ENCODE results near the gene ABLIM3. TPM values are rescaled to one million over a fixed set of nuclear protein-coding genes. Genes with fewer than 3 reads are reported as not detected.
"Not testable (repeated sequence)": the region's sequence is repeated elsewhere in the genome, so short reads cannot be mapped to it uniquely, and the experiment has no call there.

Gene ABLIM3
- polyA plus RNA-seq, 5 donors, result 85.6 to 123 (median 104) TPM

GRCh38 chr5:149247726-149248125, 106.4 kb downstream of the ABLIM3 start:
- no peak for DNase-seq

- no peak for DNase-seq
These were observed 110.3 kb downstream of the ABLIM3 start for GRCh38 chr5:149251546-149251945.

- DNase-seq, result no peak
These were observed 113.2 kb downstream of the ABLIM3 start for GRCh38 chr5:149254506-149254905.

DNA sequence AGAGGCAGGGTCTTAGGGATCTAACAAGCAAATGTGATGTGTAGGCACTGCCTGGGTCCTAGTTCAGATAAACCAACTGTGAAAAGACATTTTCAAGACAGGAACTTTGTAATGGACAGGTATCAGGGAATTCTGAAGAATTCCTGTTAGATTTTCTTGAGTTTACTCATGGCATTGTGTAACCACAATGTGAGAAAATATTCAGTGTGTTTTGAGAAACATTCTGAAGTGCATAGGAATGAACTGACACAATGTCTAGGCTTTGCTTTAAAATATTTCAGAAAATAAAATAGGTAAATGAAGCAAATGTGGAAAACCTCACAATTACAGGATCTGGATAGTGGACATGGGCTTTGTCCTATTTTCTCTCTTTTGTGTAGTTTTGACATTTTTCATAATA, 115.2 kb downstream of the ABLIM3 start:
- DNase-seq, result no peak

GRCh38 chr5:149257131-149257530, 115.8 kb downstream of the ABLIM3 start:
- DNase-seq, result no peak

GRCh38 chr5:149257889-149258705, 116.8 kb downstream of the ABLIM3 start:
- DNase-seq, result no peak

- no peak for DNase-seq
These were observed 119.5 kb downstream of the ABLIM3 start for GRCh38 chr5:149260761-149261160.

DNA sequence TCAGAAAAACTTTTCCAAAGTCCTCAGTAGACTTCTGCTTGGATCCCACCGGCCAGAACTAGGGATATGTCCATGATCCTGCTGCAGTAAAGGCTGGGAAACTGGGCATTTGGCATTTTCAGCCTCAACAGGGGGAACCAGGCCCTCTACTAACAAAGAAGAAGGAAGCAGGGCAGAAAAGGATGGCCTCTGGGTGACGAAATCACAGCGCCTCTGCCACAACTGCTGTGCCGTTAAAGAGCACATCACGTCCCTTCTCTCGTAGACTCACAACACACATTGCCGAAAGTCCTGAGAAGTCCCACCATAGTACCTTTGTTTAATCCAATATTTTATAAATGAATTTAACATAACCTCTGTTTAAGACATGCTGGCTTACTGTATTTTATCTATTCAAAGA, 120.0 kb downstream of the ABLIM3 start:
- DNase-seq, result no peak

DNA sequence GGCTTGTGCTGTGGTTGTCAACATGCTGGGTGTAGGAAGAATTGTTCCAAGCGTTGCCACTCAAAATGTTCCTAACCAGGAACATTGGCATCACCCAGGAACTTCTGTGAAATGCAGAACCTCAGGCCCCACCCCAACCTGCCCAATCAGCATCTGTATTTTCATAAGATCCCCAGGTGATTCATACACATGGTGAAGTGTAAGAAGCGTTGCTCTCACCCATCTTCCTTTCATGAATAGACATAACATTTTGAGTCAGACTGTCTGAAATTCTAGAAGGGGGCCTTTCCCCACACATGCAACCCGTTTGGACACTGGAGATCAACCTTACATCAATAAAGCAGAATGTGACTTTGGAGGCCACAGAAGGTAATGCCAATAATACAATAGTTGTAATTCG, 121.0 kb downstream of the ABLIM3 start:
- DNase-seq, result no peak

- no peak for DNase-seq
These were observed 123.3 kb downstream of the ABLIM3 start for GRCh38 chr5:149264439-149265067.

DNA sequence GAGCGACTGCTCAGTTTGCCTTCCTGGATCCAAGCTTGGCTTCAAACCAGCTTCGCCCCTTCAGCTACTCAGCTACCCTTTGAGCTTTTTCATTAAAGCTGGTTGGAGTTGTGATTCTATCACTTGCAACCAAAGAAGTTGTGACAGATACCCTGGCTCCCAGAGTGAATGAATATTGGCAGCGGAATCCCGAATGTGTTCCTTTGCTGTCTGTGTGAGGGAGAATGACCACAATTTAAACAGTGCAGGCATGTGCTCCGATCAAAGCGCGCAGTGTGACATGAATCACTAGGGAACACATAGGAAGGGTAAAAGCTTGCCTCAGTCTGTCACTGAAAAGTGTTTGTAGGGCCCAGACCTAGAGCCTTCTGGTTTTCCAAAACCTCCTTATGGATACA, 123.8 kb downstream of the ABLIM3 start:
- no peak for DNase-seq

DNA sequence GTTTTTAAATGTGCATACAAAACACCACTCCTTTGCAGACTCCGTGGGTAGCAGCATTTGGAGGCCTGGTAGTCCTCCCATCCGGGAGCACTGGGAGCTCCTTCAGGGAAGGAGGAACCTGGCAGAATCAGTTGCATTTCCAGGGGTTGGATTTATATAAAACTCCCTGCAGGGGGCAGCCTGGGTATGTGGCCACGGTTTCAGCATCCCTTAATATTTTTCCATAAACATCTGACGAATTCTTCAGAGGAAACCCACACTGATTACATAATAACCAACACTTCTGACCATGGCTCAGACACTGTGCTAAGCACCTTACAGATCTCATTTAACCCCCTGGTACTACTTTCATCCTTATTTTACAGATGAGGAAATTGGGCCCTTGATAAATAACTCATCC, 124.3 kb downstream of the ABLIM3 start:
- no peak for DNase-seq

DNA sequence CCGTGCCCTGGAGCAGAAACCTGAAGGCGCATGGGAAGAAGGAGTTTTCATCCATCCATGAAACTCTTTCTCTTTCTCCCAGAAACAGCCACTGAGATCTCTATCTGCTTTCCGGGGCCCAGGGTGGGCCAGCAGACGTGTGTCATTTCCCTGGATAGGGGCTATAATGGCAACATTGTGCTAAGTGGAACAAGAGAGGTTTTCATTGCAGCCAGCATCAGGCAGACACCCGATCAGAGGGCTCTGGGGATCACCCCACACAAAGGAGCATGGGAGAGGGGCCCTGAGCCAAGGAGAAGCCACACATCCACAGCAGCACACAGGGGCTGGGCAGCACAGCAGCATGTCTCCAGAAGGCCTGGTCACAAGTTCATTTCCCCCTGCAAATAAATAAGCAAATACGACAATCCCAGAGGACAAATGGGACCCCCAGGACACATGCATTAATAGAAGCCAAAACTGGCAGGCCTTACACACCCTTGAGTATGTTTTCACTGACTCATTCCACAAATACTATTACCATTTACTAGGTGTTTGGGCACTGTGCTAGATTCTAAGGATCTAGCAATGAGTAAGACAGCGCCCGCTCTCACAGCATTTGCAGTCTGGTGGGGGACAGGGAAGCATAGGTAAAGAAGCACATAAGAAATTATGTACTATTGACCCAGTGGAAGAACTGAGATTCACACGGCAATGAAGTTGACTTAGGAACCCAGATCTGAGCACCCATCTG, 126.1 kb downstream of the ABLIM3 start:
- DNase-seq, result no peak

DNA sequence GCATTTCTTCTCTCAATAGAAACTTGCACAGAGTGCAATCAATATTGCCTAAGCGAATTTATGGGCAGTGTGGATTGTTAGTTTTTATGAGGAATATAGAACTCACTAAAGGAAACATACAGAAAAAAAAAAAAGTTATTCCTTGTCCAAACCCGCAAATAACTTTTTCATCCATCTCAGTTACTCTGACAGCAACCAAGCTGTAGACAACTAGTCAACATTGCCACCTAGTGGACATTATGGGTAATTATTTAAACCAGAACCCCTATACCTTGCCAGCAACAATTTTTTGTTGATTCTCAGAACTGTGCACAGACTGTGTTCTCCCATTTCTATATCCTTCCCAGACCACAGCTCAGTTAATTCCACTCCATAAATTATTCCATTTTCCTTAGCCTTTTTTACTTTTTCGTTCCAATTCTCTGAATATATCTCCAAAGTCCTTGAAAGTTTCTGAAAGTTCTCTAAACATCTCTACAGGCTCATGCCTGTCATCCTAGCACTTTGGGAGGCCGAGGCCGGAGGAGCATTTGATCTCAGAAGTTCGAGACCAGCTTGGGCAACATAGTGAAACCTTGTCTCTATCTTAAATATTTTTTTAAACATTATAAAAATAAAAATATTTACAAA, 127.8 kb downstream of the ABLIM3 start:
- no peak for DNase-seq

DNA sequence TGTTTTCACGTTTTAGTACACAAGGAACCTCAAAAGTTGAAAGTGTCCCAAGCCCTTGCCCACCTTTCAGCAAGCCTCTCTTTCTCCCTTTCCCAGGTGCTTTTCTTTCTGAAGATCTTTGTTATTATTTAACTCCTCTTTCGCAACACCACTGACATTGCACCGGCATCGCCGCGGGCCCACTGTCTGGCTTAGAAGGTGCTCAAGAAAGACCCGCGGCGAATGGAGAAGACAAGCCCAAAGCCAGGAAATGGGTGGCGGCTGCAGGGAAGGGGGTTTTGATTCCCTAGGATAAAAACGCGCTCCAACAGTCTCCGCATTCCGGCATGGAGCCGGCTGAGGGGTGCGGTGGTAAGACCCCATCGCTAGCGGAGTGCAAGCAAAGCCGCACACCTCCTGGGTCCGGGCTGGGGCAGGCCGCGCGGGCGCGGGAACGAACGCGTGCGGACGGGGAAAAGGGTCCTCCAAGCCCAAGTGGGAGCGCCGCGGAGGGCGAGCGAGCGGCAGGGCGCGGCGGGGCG, 130.0 kb downstream of the ABLIM3 start:
- DNase-seq, result no peak

GRCh38 chr5:149271716-149272563, 130.6 kb downstream of the ABLIM3 start, which contains the start of gene AFAP1L1:
Gene AFAP1L1, plus strand, starts transcription at chr5:149271859. Its CDS starts 110 bp downstream, at chr5:149271969.
- DNase-seq, result peak; percentile 51 to 55

GRCh38 chr5:149272781-149273180, 131.5 kb downstream of the ABLIM3 start:
- not testable (repeated sequence) for DNase-seq

DNA sequence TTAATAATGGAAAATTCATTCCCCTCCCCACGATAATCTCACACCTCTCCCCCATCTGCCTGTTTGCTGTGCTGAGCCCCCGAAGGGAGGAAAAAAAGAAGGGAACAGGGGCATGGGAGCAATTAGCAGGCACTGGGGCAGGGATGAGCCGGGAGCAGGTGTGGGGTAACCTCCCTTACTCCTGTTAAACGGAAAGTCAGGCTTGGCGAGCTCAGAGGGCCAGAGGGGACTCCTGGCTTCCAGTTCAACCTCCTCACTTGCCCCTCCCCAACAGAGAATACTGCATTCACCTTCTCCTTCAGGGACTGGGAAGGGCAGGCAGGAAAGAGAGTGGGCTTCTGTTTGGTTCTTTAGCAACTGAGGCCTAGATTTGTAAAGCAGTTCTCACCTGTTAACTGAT, 131.9 kb downstream of the ABLIM3 start:
- no peak for DNase-seq

DNA sequence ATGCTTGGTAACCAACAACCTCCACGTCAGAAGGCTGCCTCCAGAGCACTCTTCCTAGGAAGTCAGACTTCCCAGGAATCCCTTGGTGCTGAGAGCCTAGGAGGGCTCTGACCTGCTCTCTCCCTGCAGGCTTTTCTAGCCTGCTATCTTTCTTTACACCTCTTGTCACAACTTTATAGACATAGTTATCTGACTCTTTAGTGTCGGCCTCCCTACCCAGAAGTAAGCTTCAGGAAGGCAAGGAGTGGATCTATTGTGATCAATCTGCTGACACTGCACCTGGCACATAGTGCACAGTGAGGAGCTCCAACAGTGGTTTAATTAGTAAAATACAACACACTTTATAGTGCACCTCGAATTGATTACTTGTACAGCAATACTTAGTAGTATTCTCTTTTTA, 132.7 kb downstream of the ABLIM3 start:
- DNase-seq, result no peak

GRCh38 chr5:149274939-149275338, 133.6 kb downstream of the ABLIM3 start:
- DNase-seq, result no peak

DNA sequence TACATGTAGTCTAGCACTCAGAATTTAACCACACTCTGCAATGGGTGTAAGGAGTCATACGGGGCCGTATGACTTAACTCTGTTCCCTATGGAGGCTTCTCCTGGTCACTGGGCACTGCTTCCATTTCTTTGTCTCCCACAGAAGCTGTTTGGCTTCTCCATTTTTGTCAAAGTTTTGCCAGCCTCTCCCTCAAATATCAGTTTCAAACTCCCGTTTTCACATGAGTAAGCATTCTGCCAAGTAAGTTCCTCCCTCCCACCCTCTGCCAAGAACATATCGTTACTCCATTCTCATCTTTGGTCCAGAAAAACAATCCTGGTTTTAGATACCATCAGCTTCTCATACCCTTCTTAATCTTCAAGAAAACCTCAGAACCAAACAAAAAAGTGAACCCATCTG, 136.5 kb downstream of the ABLIM3 start:
- DNase-seq, result no peak

Data from right lung (tissue), 5 donors.